WTC11 (cell line): ENCODE results near the gene SAMD13.

Source experiments
- CREB1 ChIP-seq: sonication (generic); formaldehyde crosslinking; IDR thresholded peaks from 2 replicates; pipeline ENCODE4 v1.8.0; 2023; ENCODE audit warnings: mild to moderate bottlenecking, missing genetic modification reagents
- CREM ChIP-seq: sonication (generic); formaldehyde crosslinking; IDR thresholded peaks from 2 replicates; pipeline ENCODE4 v1.8.1; 2022; ENCODE audit warnings: mild to moderate bottlenecking, missing genetic modification reagents, moderate library complexity
- CTCF ChIP-seq: fragments of 200-600 bp; IDR thresholded peaks from 2 replicates; pipeline ENCODE4 v1.8.0; 2022; ENCODE audit warnings: antibody characterized with exemption
- ERG ChIP-seq: fragments of 250-450 bp; sonication (Bioruptor Pico); IDR thresholded peaks from 2 replicates; pipeline ENCODE4 v1.8.0; 2021; ENCODE audit warnings: mild to moderate bottlenecking
- FOXJ3 ChIP-seq: sonication (generic); formaldehyde crosslinking; IDR thresholded peaks from 2 replicates; pipeline ENCODE4 v1.9.0; 2021; ENCODE audit warnings: missing genetic modification reagents, mild to moderate bottlenecking, borderline replicate concordance
- FOXP1 ChIP-seq: sonication (generic); formaldehyde crosslinking; IDR thresholded peaks from 2 replicates; pipeline ENCODE4 v1.8.0; 2022; ENCODE audit warnings: missing genetic modification reagents, mild to moderate bottlenecking, moderate library complexity, borderline replicate concordance
- IRF2 ChIP-seq: sonication (generic); formaldehyde crosslinking; IDR thresholded peaks from 2 replicates; pipeline ENCODE4 v1.8.0; 2022; ENCODE audit warnings: low read depth, missing genetic modification reagents, borderline replicate concordance
- NFE2L1 ChIP-seq: sonication (generic); formaldehyde crosslinking; IDR thresholded peaks from 2 replicates; pipeline ENCODE4 v1.8.1; 2023; ENCODE audit warnings: missing genetic modification reagents
- NR3C1 ChIP-seq: sonication (generic); formaldehyde crosslinking; conservative IDR thresholded peaks from 2 replicates; pipeline ENCODE4 v1.8.1; 2023; ENCODE audit warnings: low read depth, mild to moderate bottlenecking, missing genetic modification reagents
- PREB ChIP-seq: sonication (generic); formaldehyde crosslinking; IDR thresholded peaks from 2 replicates; pipeline ENCODE4 v1.8.1; 2022; ENCODE audit warnings: mild to moderate bottlenecking, missing genetic modification reagents, moderate library complexity, borderline replicate concordance

- TF ChIP-seq FOXJ3 (no peak), PREB (CRISPR knock-in tag) (no peak), ERG (CRISPR knock-in tag) (no peak), NFE2L1 (CRISPR knock-in tag) (no peak), CTCF (no peak), CREM (CRISPR knock-in tag) (no peak), IRF2 (CRISPR knock-in tag) (no peak), CREB1 (CRISPR knock-in tag) (no peak), NR3C1 (CRISPR knock-in tag) (no peak), FOXP1 (no peak)
Measured at GRCh38 chr1:84260852-84261518, 40.5 kb upstream of the SAMD13 start.
